Amniotic epithelial cell (primary cell): ENCODE measurements around the gene ZNF845.
"Not testable (repeated sequence)": the region's sequence is repeated elsewhere in the genome, so short reads cannot be mapped to it uniquely, and the experiment has no call there.

Source experiments
- DNase-seq: peaks from one replicate; pipeline ENCODE4 v3.0.0-alpha.2; 2010; ENCODE audit warnings: low read depth

Gene ZNF845

DNA sequence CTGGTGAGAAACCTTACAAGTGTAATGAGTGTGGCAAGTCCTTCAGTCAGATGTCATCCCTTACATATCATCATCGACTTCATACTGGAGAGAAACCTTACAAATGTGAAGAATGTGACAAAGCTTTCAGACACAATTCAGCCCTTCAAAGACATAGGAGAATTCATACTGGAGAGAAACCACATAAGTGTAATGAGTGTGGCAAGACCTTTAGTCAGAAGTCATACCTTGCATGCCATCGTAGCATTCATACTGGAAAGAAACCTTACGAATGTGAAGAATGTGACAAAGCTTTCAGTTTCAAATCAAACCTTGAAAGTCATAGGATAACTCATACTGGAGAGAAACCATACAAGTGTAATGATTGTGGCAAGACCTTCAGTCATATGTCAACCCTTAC, 47.8 kb downstream of the ZNF845 start:
- no peak for DNase-seq

GRCh38 chr19:53388168-53388567, 54.6 kb downstream of the ZNF845 start:
- peak; percentile 11 for DNase-seq

- peak; percentile 9 for DNase-seq
Observed at GRCh38 chr19:53388904-53389303, 55.4 kb downstream of the ZNF845 start.

DNA sequence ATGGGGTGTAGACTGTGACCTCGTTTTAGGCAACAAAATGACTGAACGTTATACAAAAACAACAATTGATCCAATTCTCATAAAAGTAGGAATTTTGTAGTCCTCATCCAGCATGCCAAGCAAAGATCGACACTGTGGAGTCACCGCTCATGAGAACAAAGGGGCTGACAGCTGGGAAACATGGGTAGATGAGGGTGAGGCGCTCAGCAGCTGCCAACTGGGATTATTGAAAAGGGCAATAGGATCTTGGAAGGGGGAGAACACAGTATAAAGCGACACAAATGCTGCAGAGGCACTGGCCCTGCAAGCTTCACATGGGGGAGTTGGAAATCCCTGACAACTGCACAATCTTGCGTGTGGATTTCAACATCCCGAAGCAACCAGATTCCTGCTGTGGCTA, 56.0 kb downstream of the ZNF845 start:
- DNase-seq: no peak

DNA sequence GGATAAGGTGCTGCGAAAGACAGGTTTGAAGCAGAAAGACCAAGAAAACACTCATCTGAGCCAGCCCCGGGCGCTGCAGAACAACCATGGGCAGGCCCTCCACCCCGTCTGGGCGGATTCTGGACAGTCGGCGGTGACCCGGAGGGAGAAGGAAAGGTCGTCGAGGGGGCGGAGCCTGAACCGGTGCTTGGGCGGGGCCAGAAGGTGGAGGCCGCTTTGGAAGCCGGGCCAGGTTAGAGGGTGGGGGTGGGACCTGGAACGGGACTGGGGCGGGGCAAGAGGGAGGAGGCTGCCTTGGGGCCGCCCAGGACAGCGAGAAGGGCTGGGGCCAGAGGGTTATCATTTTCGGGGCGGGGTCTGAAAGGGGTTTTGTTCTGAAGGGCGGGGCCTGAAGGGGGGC, 56.4 kb downstream of the ZNF845 start:
- DNase-seq: no peak

GRCh38 chr19:53394522-53394973, 61.0 kb downstream of the ZNF845 start:
- DNase-seq: peak; percentile 37

- DNase-seq: peak; percentile 83
Observed at GRCh38 chr19:53394974-53395839, 61.7 kb downstream of the ZNF845 start, which contains the start of gene ZNF765. Gene ZNF765 (plus strand): TSS chr19:53395149. CDS start chr19:53398016, 2,867 bp downstream.

DNA sequence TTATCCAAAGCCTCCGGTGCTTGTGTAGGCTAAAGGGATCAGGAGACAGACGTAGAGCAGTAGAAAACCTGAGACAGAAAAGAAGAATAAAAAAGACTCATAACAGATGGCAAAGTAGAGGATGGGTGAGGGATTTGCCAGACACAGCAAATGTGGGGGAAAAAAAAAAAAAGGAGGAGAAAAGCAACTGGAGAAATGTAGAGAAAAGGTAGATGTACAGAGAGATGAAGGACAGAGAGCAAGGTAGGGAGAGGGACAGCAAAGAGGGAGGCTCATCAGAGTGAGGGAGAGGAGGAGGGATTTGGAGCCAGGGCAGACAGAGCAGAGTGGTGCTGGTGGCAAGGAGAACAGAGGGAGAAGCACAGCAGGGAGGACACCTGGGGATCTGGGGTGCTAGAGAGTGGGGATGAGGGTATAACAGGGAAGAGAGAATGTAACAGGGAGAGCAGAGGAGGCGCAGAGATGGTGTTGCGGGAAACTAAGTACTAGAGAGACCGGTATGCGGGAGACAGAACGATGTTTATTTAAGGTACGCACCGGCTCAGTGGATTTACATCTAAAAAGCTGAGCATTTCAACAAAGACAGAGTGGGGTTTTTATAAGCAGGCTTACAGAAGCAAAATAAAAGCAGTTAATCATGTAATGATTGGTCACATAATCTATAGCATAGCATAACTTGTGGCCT, 62.4 kb downstream of the ZNF845 start:
- not testable (repeated sequence) for DNase-seq

DNA sequence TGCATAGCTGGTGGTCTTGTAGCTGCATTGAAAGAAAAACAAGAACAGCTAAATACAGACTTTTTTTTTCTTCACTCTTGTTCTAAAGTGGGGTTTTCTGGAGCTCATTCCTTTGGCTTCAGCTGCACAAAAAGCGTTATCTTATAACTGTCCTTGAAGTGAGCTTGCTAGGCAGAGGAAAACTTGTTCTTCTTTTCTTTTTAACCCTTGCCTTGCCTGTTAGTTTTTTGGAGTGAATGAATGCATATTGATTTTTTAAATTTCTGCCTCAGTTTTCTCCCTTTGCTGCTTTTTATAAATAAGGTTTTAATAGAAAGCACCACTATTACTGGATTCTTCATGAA, 62.9 kb downstream of the ZNF845 start:
- peak; percentile 9 for DNase-seq

DNA sequence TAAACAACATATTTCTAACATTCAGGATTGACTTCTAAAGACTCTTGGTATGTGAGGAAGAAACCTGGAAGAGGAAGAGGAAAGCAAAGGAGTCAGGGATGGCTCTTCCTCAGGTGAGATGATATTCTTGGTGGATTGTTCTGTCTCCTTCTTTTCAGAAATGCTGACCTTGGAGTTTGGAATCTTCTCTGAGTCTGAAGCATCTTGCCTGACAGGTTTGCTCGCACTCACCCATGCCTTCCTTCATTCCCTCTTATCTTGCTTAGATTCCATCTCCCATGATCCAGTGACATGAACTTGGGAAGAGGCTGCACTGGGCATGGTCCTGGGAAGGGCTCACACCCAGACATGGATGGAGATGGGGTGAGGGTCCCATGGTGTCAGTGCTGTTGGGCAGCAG, 64.4 kb downstream of the ZNF845 start:
- not testable (repeated sequence) for DNase-seq
